ENCODE measurements around the gene STARD5. TPM values are rescaled to one million over a fixed set of nuclear protein-coding genes. Genes with fewer than 3 reads are reported as not detected.

STARD5 gene
- total RNA-seq, 4 donors from 2014 or later = 0.36 to 1.7 (median 0.63) TPM

GRCh38 chr15:81288616-81289015 is 35.3 kb downstream of the STARD5 start:
- TF ChIP-seq CTCF (IDR thresholded peaks at IDR 0.05 in 4 of 5, conservative IDR thresholded peaks at IDR 0.05 in 1 of 5) (no peak), POLR2A (IDR thresholded peaks at IDR 0.05) (no peak)
- H3K36me3 ChIP-seq = no peaks in the 10 kb centered on the region

DNA sequence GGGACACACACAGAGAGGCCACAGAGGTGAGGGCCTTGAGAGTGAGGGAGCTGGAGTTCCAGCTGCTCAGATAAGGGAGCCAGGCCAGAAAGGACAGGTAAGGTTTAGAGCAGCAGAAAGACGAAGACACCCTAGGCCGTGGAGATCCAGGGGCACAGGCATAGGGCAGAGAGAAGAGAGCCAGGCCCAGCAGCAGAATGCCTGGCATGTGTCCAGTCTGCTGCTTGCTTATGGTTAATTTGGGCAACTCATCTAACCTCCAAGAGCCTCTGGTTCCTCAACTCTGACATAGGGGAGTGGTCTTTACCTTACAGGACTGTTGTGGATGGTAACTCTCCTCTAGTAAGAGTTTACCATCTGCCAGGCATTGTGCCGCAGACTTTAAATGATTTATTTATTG is 35.9 kb downstream of the STARD5 start:
- Histone ChIP-seq H3K27ac (no peak overlapping the region), H3K4me1 (peaks cover 0 to 5% of the 10 kb centered on the region in 2 donors), H3K36me3 (no peaks in the 10 kb centered on the region), H3K9me3 (no peaks in the 10 kb centered on the region), H3K4me3 (no peak overlapping the region), H3K27me3 (no peaks in the 10 kb centered on the region)
- TF ChIP-seq CTCF (IDR thresholded peaks at IDR 0.05 in 4 of 5, conservative IDR thresholded peaks at IDR 0.05 in 1 of 5) = no peak
- intact Hi-C loops (cut with DNase I; ENCODE audit: low total_unique reads) (no loop called here), in situ Hi-C loops (cut with MboI; ENCODE audit: low sequenced_read_pairs in 4 of 4) (no loop called here)
- ATAC-seq (no peak), DNase-seq (no peak)

More at GRCh38 chr15:81288616-81289015, 35.3 kb downstream of the STARD5 start:
- Histone ChIP-seq H3K27me3 (no peaks in the 10 kb centered on the region), H3K4me1 (peaks cover 0 to 5% of the 10 kb centered on the region in 2 donors), H3K27ac (no peak overlapping the region), H3K9me3 (no peaks in the 10 kb centered on the region), H3K4me3 (no peak overlapping the region)
- in situ Hi-C loops (cut with MboI; ENCODE audit: low sequenced_read_pairs in 4 of 4) = no loop called here
- intact Hi-C loops (cut with DNase I; ENCODE audit: low total_unique reads) = no loop called here
- DNase-seq (no peak), ATAC-seq (no peak)

GRCh38 chr15:81286621-81287121 is 37.3 kb downstream of the STARD5 start:
- in situ Hi-C loops (cut with MboI; ENCODE audit: low sequenced_read_pairs in 4 of 4) = no loop called here
- Histone ChIP-seq H3K36me3 (no peaks in the 10 kb centered on the region), H3K27ac (no peak overlapping the region), H3K4me1 (peaks cover 0 to 5% of the 10 kb centered on the region in 2 donors), H3K27me3 (no peaks in the 10 kb centered on the region), H3K4me3 (no peak overlapping the region), H3K9me3 (no peaks in the 10 kb centered on the region)
- TF ChIP-seq CTCF (IDR thresholded peaks at IDR 0.05 in 4 of 5, conservative IDR thresholded peaks at IDR 0.05 in 1 of 5) (no peak), POLR2A (IDR thresholded peaks at IDR 0.05) (no peak)
- intact Hi-C loops (cut with DNase I; ENCODE audit: low total_unique reads) = no loop called here
- no peak for ATAC-seq
- DNase-seq = no peak

DNA sequence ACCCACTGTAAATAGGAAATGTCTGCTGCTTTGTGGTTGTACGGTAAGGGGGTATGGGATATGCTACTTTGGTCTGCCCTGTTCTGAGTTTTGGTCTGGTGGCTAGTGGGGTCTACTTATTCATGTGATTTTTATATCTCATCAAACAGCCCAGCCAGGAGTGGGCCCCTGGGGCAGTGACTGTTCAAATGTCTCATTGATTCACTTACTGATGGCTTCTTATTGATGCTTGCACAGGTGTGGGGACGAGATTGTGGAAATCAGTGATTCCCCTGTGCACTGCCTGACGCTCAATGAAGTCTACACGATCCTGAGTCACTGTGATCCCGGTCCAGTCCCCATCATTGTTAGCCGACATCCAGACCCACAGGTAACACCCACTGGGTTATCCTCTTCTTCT is 38.5 kb downstream of the STARD5 start:
- no peaks in the 10 kb centered on the region for H3K27me3 ChIP-seq
- no peak for ATAC-seq
- intact Hi-C loops (cut with DNase I; ENCODE audit: low total_unique reads) = no loop called here
- no peak for TF ChIP-seq CTCF (IDR thresholded peaks at IDR 0.05 in 4 of 5, conservative IDR thresholded peaks at IDR 0.05 in 1 of 5)
- TF ChIP-seq POLR2A (IDR thresholded peaks at IDR 0.05) = no peak
- no peak overlapping the region for H3K4me3 ChIP-seq
- H3K36me3 ChIP-seq = no peaks in the 10 kb centered on the region
- H3K27ac ChIP-seq = no peak overlapping the region
- no peak for DNase-seq
- peaks cover 0 to 5% of the 10 kb centered on the region in 2 donors for H3K4me1 ChIP-seq
- no peaks in the 10 kb centered on the region for H3K9me3 ChIP-seq
- in situ Hi-C loops (cut with MboI; ENCODE audit: low sequenced_read_pairs in 4 of 4) = no loop called here

All from gastrocnemius medialis (tissue), 4 donors.